Measurements from ENCODE around the gene PDE7B.
"Not testable (repeated sequence)": the region's sequence is repeated elsewhere in the genome, so short reads cannot be mapped to it uniquely, and the experiment has no call there.

PDE7B gene

GRCh38 chr6:136210398-136211165 is 359.1 kb downstream of the PDE7B start:
- DNase-seq: no peak

- no peak for DNase-seq
Observed at GRCh38 chr6:136212608-136213007, 361.1 kb downstream of the PDE7B start.

DNA sequence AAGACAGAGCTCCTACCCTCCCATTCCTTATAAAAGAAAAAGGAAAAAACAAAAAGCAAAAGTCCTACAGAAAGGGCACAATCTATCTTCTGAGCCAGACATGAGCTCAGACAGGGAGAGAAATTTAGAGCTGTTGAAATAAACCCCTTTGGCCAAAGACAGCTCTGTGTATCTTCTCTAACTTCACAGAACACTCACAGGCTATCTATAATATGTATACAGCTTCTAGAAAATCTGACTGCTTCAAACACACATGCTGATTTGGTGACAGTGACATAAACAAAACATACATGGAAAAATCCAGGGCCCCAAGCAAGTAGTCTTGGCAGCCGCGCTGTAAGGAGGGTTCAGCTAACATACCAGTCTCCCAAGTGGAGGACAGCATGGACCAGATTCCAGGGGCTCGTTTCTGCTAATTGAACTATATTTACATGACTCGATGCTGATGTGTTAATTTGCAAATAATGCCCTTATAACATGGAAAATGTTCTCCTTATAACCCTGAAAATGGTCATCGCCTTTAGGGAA is 361.6 kb downstream of the PDE7B start:
- DNase-seq: no peak

DNA sequence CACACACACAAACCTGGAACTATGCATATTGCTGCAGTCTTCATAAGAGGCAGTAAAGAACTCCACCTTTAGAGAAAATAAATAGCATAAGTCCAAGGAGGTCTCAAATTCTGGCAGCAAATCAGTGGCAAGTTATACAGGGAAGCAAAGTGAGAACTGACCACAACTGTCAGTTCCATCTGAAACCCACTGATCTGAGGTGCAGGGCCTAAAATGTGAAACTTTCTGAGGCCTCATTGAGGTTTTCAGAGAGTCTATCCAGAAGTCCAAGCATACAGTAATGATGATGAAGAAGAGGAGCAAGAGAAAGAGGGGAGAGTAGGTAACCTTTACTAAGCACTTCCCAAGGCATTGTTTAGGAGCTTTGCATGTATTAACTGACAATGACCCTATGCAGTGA is 362.4 kb downstream of the PDE7B start:
- DNase-seq: no peak

GRCh38 chr6:136216503-136217401 is 365.3 kb downstream of the PDE7B start:
- no peak for DNase-seq

GRCh38 chr6:136224974-136225373 is 373.5 kb downstream of the PDE7B start:
- DNase-seq: not testable (repeated sequence)

DNA sequence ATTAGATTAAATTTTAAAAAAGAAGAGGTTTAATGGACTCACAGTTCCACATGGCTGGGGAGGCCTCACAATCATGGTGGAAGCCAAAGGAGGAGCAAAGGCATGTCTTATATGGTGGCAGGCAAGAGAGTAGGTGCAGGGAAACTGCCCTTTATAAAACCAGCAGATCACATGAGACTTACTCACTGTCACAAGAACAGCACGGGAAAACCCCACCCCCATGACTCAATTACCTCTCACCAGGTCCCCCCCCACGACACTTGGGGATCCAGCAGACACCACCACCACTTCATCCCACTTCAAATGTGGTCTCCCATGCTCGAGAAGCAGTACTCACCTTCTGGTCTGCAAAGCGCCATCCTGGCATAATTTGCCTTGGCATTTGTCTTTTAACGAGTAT is 374.0 kb downstream of the PDE7B start:
- no peak for DNase-seq

DNA sequence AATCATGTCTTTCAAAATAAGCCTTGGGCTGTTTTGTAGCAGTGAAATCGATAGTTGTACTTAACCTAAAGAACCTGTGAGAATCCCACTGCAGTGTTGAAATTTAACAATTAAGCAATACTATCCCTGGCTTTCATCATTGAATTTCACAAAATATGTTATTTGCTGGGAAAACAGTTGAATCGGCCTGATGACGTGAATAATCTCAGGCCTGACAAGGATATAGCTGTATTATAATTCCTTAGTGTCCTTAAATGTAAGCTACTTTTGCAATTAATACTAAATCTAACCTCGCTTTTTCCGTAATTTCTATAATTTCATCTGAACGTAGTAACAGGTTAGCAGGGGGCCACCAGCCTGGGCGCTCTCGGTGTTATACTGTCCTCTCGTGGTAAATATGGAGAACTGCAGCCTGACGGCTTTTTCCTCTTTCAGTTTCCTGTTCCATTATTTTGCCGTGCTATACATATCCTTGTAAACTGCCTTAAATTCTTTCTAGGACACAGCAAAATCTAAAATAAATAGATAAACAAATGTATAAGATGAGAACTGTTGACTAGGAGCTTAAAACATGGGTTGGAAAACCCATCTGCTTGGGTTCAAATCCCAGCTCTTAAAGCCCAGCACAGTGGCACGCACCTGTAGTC is 374.6 kb downstream of the PDE7B start:
- no peak for DNase-seq

DNA sequence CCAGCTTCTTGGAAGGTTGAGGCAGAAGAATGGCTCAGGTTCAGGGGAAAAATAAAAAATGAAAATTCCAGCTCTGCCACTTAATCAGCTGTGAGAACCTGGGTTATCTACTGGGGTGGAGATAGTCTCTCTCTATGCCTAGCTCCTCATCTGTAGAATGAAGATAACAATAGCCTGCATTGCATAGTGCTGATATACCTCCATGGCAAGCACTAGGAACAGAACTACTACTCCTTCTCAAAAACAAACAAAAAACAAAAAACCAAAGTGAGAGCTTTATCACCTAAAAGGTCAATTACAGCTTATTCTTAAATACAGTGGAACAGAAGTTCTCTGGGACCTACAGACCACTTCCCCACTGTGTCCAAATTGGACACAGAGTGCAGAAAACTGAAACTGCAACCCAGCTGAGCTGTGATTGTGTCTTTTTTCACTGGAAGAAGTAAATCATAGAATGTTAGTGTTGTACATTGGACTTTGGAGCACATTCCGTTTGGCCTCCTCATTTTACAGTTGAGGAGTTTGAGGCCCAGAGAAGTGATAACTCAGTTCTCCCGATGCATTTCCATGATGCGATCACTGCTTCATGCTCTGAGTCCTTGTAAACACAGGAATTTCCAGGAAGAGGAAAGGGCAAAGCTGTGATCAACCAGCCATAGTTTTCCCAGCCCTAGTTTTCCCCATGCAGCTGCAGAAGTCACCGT is 375.3 kb downstream of the PDE7B start:
- no peak for DNase-seq

DNA sequence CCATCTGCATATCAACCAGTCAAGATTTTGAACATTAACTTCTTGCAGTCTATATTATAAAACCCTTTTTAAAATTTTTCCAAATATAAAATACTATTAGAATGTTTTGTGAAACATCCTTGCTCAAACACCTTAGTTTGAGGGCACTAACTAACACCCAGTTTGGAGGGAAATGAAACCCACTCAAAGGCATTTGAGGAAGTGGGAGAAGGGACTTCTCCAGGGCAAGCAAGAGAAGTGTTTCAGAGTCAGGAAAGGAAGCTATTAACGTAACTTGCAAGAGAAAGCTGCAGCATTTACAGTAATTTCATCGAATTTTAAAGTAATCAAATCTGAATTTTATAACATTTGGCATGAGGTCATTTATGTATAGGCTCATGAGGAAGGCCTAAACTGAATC is 377.3 kb downstream of the PDE7B start:
- no peak for DNase-seq

DNA sequence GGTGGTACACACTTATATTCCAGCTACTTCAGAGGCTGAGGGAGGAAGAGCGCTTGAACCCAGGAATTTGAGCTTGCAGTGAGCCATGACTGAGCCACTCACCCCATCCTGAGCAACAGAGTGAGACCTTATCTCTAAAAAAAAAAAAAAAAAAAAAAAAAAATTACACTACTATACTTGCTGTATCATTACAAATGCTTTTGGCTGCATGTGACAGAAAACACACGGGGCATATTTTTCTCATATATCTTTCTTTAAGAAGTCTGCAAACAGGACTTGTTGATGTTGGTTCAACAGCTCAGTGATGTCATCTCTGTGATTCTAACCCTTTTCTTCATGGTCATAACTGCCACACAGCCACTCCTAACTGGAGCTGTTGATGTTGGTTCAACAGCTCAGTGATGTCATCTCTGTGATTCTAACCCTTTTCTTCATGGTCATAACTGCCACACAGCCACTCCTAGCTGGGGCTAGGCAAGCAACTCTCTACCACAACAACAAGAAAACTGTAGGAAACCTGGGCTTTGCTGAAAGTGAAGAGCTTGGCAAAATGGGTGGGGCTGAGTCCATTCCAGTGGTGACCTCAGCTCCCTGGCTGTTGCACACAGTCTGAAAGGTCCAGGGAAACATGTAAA is 378.8 kb downstream of the PDE7B start:
- no peak for DNase-seq

- no peak for DNase-seq
Observed at GRCh38 chr6:136232701-136233100, 381.2 kb downstream of the PDE7B start.

- peak; percentile 70 for DNase-seq
Observed at GRCh38 chr6:136235233-136235564, 383.7 kb downstream of the PDE7B start.

GRCh38 chr6:136236466-136237293 is 385.2 kb downstream of the PDE7B start:
- no peak for DNase-seq

- no peak for DNase-seq
Observed at GRCh38 chr6:136244061-136244616, 392.6 kb downstream of the PDE7B start.

All from NCI-H510A (cell line).